ENCODE results near the gene RRH. TPM values are rescaled to one million over a fixed set of nuclear protein-coding genes. Genes with fewer than 3 reads are reported as not detected.

The RRH gene
- total RNA-seq, 2 donors from 2014 or later = 0.27 to 0.74 TPM

GRCh38 chr4:109877400-109877799 lies 49.6 kb downstream of the RRH start:
- intact Hi-C loops (cut with DNase I) = no loop called here
- TF ChIP-seq POLR2A (IDR thresholded peaks at IDR 0.05) (no peak), POLR2AphosphoS5 (IDR thresholded peaks at IDR 0.05) (no peak)
- TF ChIP-seq, protein P1, sequence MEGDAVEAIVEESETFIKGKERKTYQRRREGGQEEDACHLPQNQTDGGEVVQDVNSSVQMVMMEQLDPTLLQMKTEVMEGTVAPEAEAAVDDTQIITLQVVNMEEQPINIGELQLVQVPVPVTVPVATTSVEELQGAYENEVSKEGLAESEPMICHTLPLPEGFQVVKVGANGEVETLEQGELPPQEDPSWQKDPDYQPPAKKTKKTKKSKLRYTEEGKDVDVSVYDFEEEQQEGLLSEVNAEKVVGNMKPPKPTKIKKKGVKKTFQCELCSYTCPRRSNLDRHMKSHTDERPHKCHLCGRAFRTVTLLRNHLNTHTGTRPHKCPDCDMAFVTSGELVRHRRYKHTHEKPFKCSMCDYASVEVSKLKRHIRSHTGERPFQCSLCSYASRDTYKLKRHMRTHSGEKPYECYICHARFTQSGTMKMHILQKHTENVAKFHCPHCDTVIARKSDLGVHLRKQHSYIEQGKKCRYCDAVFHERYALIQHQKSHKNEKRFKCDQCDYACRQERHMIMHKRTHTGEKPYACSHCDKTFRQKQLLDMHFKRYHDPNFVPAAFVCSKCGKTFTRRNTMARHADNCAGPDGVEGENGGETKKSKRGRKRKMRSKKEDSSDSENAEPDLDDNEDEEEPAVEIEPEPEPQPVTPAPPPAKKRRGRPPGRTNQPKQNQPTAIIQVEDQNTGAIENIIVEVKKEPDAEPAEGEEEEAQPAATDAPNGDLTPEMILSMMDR (IDR thresholded peaks at IDR 0.05) = no peak
- 60% methylated on average over 3 of the region's 3 CpGs for WGBS
- H3K4me3 ChIP-seq = no peak overlapping the region
- no peaks in the 10 kb centered on the region for H3K9me3 ChIP-seq
- DNase-seq (ENCODE audit: low spot score) = no peak
- peaks cover 11% of the 10 kb centered on the region for H3K4me1 ChIP-seq (replicated peaks)
- H3K36me3 ChIP-seq = no peaks in the 10 kb centered on the region
- H3K27me3 ChIP-seq (replicated peaks; ENCODE audit: insufficient read depth) = no peaks in the 10 kb centered on the region
- H3K27ac ChIP-seq = no peak overlapping the region

DNA sequence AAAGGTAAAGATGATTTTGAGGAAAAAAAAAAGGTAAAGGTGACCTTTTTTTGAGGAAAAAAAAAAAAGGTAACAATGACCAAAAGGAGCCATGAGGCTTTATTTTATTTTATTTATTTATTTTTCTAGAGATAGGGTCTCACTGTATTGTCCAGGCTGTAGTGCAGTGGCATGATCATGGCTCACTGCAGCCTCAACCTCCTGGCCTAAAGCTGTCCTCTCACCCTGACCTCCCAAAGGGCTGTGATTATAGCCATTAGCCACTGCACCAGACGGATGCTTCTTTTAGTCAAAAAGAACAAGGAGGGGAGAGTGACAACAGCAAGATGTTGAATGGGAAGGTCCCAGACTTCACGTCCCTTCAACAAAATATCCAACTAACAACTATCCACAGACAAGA lies 50.6 kb downstream of the RRH start:
- intact Hi-C loops (cut with DNase I) = no loop called here
- TF ChIP-seq, protein P1 (IDR thresholded peaks at IDR 0.05) = no peak
- TF ChIP-seq POLR2AphosphoS5 (IDR thresholded peaks at IDR 0.05) (no peak), POLR2A (IDR thresholded peaks at IDR 0.05) (no peak)
- no peak for DNase-seq (ENCODE audit: low spot score)

DNA sequence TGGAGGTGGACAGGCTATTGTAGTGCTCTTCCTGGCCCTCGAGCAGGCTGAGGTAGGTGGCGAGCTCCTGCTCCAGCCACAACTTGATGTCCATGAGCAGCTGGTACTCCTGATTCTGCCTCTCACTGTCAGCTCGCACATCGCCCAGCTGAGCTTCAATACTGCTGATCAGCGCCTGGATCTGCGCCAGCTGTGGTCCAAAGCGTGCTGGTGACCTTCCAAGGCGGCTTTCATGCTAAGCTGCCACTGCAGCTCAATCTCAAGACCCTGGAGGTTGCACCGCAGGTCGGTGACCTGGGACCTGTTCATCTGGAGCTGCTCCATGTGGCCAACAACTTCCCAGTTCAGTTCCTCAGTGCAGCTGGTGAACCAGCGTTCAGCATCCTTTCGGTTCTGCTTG lies 51.3 kb downstream of the RRH start:
- no peak for DNase-seq (ENCODE audit: low spot score)
- intact Hi-C loops (cut with DNase I) = no loop called here
- H3K27me3 ChIP-seq (replicated peaks; ENCODE audit: insufficient read depth) = no peaks in the 10 kb centered on the region
- no peak overlapping the region for H3K27ac ChIP-seq
- WGBS = 83% methylated on average over 12 of the region's 12 CpGs
- no peaks in the 10 kb centered on the region for H3K9me3 ChIP-seq
- H3K4me3 ChIP-seq = no peak overlapping the region
- TF ChIP-seq POLR2AphosphoS5 (IDR thresholded peaks at IDR 0.05) (no peak), POLR2A (IDR thresholded peaks at IDR 0.05) (no peak)
- TF ChIP-seq, protein P1 (IDR thresholded peaks at IDR 0.05) = no peak
- no peaks in the 10 kb centered on the region for H3K36me3 ChIP-seq
- H3K4me1 ChIP-seq (replicated peaks) = peaks cover 5% of the 10 kb centered on the region

More for the DNA sequence above, 50.6 kb downstream of the RRH start:
- Histone ChIP-seq H3K9me3 (no peaks in the 10 kb centered on the region), H3K27me3 (replicated peaks; ENCODE audit: insufficient read depth) (no peaks in the 10 kb centered on the region), H3K36me3 (no peaks in the 10 kb centered on the region), H3K4me1 (replicated peaks) (peaks cover 10% of the 10 kb centered on the region), H3K27ac (no peak overlapping the region), H3K4me3 (no peak overlapping the region)
- WGBS = 76% methylated on average over 2 of the region's 2 CpGs

- Histone ChIP-seq H3K36me3 (no peaks in the 10 kb centered on the region), H3K27me3 (replicated peaks; ENCODE audit: insufficient read depth) (no peaks in the 10 kb centered on the region), H3K4me3 (no peak overlapping the region), H3K4me1 (replicated peaks) (no peaks in the 10 kb centered on the region), H3K9me3 (no peaks in the 10 kb centered on the region), H3K27ac (no peak overlapping the region)
- WGBS = 91% methylated on average over 7 of the region's 7 CpGs
- no peak for DNase-seq (ENCODE audit: low spot score)
- intact Hi-C loops (cut with DNase I) = no loop called here
- TF ChIP-seq POLR2A (IDR thresholded peaks at IDR 0.05) (no peak), POLR2AphosphoS5 (IDR thresholded peaks at IDR 0.05) (no peak)
- TF ChIP-seq, protein P1 (IDR thresholded peaks at IDR 0.05) = no peak
Observed at GRCh38 chr4:109879636-109880314, 52.0 kb downstream of the RRH start.

DNA sequence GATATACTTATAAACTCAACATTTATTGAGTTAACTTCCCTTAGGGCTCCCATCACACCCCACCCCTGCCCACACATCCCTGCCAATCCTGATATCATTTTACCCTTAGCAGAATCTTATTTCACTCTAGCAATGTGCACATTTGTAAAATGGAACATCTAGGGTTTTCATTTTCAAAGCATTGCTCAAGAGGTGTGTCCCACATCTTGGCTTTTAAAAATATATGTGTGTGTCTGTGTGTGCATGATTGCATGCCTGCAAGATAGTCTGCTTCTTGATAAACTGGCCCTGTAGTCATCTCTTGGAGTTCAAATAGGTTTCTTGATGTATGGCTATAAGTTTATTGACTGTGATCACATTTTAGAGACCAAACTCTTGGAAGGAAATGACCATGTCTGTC lies 58.5 kb downstream of the RRH start:
- Histone ChIP-seq H3K36me3 (no peaks in the 10 kb centered on the region), H3K27me3 (replicated peaks; ENCODE audit: insufficient read depth) (no peaks in the 10 kb centered on the region), H3K4me1 (replicated peaks) (no peaks in the 10 kb centered on the region), H3K4me3 (no peak overlapping the region), H3K9me3 (no peaks in the 10 kb centered on the region), H3K27ac (no peak overlapping the region)
- TF ChIP-seq POLR2AphosphoS5 (IDR thresholded peaks at IDR 0.05) = no peak
- TF ChIP-seq POLR2A (IDR thresholded peaks at IDR 0.05) = no peak
- TF ChIP-seq, protein P1 (IDR thresholded peaks at IDR 0.05) = no peak
- intact Hi-C loops (cut with DNase I) = no loop called here
- no peak for DNase-seq (ENCODE audit: low spot score)

All from prostate gland (tissue), 2 donors.